ENCODE measurements around the gene HAX1. TPM values are rescaled to one million over a fixed set of nuclear protein-coding genes. Genes with fewer than 3 reads are reported as not detected.
A peak's percentile ranks its signal among the peaks of the same experiment; 100 is the strongest.
"Not testable (repeated sequence)": the region's sequence is repeated elsewhere in the genome, so short reads cannot be mapped to it uniquely, and the experiment has no call there.

HAX1 gene
- total and polyA plus RNA-seq, 2 donors (not counting 1 experiment from before 2014, with no cell fraction given), result 89.9 to 152 TPM

DNA sequence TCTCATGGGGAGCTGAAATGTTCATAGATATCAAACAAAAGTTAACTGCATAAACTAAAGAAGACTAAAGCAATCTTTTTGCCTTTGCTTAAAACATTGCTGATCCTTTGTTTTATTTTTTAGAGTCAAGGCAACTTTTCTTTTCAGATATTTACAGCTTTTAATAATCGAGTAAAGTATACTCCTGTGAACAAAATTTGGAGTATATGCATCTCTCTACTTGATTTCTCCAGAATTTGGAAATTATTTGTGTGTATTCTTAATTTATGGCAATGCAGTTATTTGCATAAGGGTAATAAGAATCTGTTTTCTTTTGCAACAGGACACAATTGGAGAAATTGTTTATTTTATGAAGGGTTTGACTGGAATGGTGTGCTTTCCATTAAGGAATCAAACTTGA is 44.3 kb downstream of the HAX1 start:
- no peak overlapping the region for H2AFZ ChIP-seq (ENCODE audit: low read length)
- H3K27me3 ChIP-seq (ENCODE audit: control insufficient read depth, insufficient read depth, low read length), result no peaks in the 10 kb centered on the region
- no peak overlapping the region for H3K9ac ChIP-seq (ENCODE audit: insufficient read depth, low read length)
- H3K9me3 ChIP-seq (ENCODE audit: control insufficient read depth, insufficient read depth, low read depth, low read length), result no peaks in the 10 kb centered on the region
- no peaks in the 10 kb centered on the region for H3K36me3 ChIP-seq (ENCODE audit: control insufficient read depth, insufficient read depth, low read length)
- DNase-seq (ENCODE audit: low read depth in 2 of 2), result no peak
- no peak overlapping the region for H3K4me2 ChIP-seq (ENCODE audit: extremely low read depth, insufficient read depth, low read length)
- no peak overlapping the region for H3K27ac ChIP-seq (ENCODE audit: insufficient read depth, low read length)
- no peaks in the 10 kb centered on the region for H3K4me1 ChIP-seq (ENCODE audit: control insufficient read depth, extremely low read depth, insufficient read depth, low read length)
- TF ChIP-seq, protein P1, sequence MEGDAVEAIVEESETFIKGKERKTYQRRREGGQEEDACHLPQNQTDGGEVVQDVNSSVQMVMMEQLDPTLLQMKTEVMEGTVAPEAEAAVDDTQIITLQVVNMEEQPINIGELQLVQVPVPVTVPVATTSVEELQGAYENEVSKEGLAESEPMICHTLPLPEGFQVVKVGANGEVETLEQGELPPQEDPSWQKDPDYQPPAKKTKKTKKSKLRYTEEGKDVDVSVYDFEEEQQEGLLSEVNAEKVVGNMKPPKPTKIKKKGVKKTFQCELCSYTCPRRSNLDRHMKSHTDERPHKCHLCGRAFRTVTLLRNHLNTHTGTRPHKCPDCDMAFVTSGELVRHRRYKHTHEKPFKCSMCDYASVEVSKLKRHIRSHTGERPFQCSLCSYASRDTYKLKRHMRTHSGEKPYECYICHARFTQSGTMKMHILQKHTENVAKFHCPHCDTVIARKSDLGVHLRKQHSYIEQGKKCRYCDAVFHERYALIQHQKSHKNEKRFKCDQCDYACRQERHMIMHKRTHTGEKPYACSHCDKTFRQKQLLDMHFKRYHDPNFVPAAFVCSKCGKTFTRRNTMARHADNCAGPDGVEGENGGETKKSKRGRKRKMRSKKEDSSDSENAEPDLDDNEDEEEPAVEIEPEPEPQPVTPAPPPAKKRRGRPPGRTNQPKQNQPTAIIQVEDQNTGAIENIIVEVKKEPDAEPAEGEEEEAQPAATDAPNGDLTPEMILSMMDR (conservative IDR thresholded peaks at IDR 0.05 in 1 of 2, IDR thresholded peaks at IDR 0.05 in 1 of 2; ENCODE audit: low read depth in 1 of 2, low read length in 2 of 2), result no peak
- no peak for TF ChIP-seq EZH2 (IDR thresholded peaks at IDR 0.05; ENCODE audit: low read length, missing control alignments)
- H4K20me1 ChIP-seq (ENCODE audit: control insufficient read depth, extremely low read depth, insufficient read depth, low read length), result no peaks in the 10 kb centered on the region
- H3K4me3 ChIP-seq (replicated peaks in 1 of 4; ENCODE audit: control extremely low read depth in 1 of 4, insufficient read depth in 1 of 4, low read depth in 3 of 4, low read length in 4 of 4), result no peak overlapping the region
- no peaks in the 10 kb centered on the region for H3K79me2 ChIP-seq (ENCODE audit: control insufficient read depth, insufficient read depth, low read length)

- no peak overlapping the region for H3K4me3 ChIP-seq (replicated peaks in 1 of 4; ENCODE audit: control extremely low read depth in 1 of 4, insufficient read depth in 1 of 4, low read depth in 3 of 4, low read length in 4 of 4)
- H2AFZ ChIP-seq (ENCODE audit: low read length), result no peak overlapping the region
- H4K20me1 ChIP-seq (ENCODE audit: control insufficient read depth, extremely low read depth, insufficient read depth, low read length), result no peaks in the 10 kb centered on the region
- H3K9me3 ChIP-seq (ENCODE audit: control insufficient read depth, insufficient read depth, low read depth, low read length), result no peaks in the 10 kb centered on the region
- TF ChIP-seq, protein P1 (conservative IDR thresholded peaks at IDR 0.05 in 1 of 2, IDR thresholded peaks at IDR 0.05 in 1 of 2; ENCODE audit: low read depth in 1 of 2, low read length in 2 of 2), result no peak
- no peak for TF ChIP-seq EZH2 (IDR thresholded peaks at IDR 0.05; ENCODE audit: low read length, missing control alignments)
- DNase-seq (ENCODE audit: low read depth in 2 of 2), result no peak
- no peak overlapping the region for H3K27ac ChIP-seq (ENCODE audit: insufficient read depth, low read length)
- no peak overlapping the region for H3K9ac ChIP-seq (ENCODE audit: insufficient read depth, low read length)
- H3K4me2 ChIP-seq (ENCODE audit: extremely low read depth, insufficient read depth, low read length), result no peak overlapping the region
- H3K4me1 ChIP-seq (ENCODE audit: control insufficient read depth, extremely low read depth, insufficient read depth, low read length), result no peaks in the 10 kb centered on the region
- no peaks in the 10 kb centered on the region for H3K36me3 ChIP-seq (ENCODE audit: control insufficient read depth, insufficient read depth, low read length)
- no peaks in the 10 kb centered on the region for H3K79me2 ChIP-seq (ENCODE audit: control insufficient read depth, insufficient read depth, low read length)
- peaks cover 7% of the 10 kb centered on the region for H3K27me3 ChIP-seq (ENCODE audit: control insufficient read depth, insufficient read depth, low read length)
These were observed 46.0 kb downstream of the HAX1 start for GRCh38 chr1:154318386-154318785.

- peak in 1 of 2 donors; percentile 38 for DNase-seq (ENCODE audit: low read depth in 2 of 2)
- Histone ChIP-seq H3K27ac (ENCODE audit: insufficient read depth, low read length) (no peak within 1 kb of the TSS), H3K36me3 (ENCODE audit: control insufficient read depth, insufficient read depth, low read length) (no peaks in the 10 kb centered on the region), H4K20me1 (ENCODE audit: control insufficient read depth, extremely low read depth, insufficient read depth, low read length) (no peaks in the 10 kb centered on the region), H3K4me1 (ENCODE audit: control insufficient read depth, extremely low read depth, insufficient read depth, low read length) (peaks cover 2% of the 10 kb centered on the region), H3K9me3 (ENCODE audit: control insufficient read depth, insufficient read depth, low read depth, low read length) (no peaks in the 10 kb centered on the region), H3K79me2 (ENCODE audit: control insufficient read depth, insufficient read depth, low read length) (peaks cover 3% of the 10 kb centered on the region), H3K4me2 (ENCODE audit: extremely low read depth, insufficient read depth, low read length) (no peak within 1 kb of the TSS), H3K27me3 (ENCODE audit: control insufficient read depth, insufficient read depth, low read length) (peaks cover 7% of the 10 kb centered on the region), H2AFZ (ENCODE audit: low read length) (no peak within 1 kb of the TSS), H3K9ac (ENCODE audit: insufficient read depth, low read length) (no peak within 1 kb of the TSS), H3K4me3 (replicated peaks in 1 of 4; ENCODE audit: control extremely low read depth in 1 of 4, insufficient read depth in 1 of 4, low read depth in 3 of 4, low read length in 4 of 4) (no peak within 1 kb of the TSS)
- no peak for TF ChIP-seq EZH2 (IDR thresholded peaks at IDR 0.05; ENCODE audit: low read length, missing control alignments)
- TF ChIP-seq, protein P1 (conservative IDR thresholded peaks at IDR 0.05 in 1 of 2, IDR thresholded peaks at IDR 0.05 in 1 of 2; ENCODE audit: low read depth in 1 of 2, low read length in 2 of 2), result no peak
These were observed 48.6 kb downstream of the HAX1 start, which contains the start of gene AQP10 for GRCh38 chr1:154320882-154321608. AQP10 (plus strand) TSS chr1:154321093; CDS start chr1:154321156, 63 bp downstream.

DNA sequence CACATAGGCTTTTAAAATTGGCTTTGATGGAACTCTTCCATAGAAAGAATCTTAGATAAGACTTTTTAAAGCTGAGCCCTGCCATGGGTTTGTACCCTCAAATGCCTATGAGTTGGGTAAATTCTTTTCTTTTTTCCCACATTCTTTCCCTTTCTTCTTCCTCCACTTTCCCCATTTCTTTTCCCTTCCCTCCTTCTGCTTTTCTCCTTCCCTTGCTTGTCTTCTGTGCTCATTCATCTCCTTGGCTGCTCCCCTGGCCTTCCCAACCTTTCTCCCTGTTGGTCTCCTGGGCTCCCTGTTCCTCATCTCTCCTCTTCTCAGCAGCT is 49.1 kb downstream of the HAX1 start:
- not testable (repeated sequence) for DNase-seq (ENCODE audit: low read depth in 2 of 2); H3K27me3 ChIP-seq (ENCODE audit: control insufficient read depth, insufficient read depth, low read length); H3K27ac ChIP-seq (ENCODE audit: insufficient read depth, low read length); H3K4me1 ChIP-seq (ENCODE audit: control insufficient read depth, extremely low read depth, insufficient read depth, low read length); H3K36me3 ChIP-seq (ENCODE audit: control insufficient read depth, insufficient read depth, low read length); H2AFZ ChIP-seq (ENCODE audit: low read length); H3K4me3 ChIP-seq (replicated peaks in 1 of 4; ENCODE audit: control extremely low read depth in 1 of 4, insufficient read depth in 1 of 4, low read depth in 3 of 4, low read length in 4 of 4); H3K9ac ChIP-seq (ENCODE audit: insufficient read depth, low read length); H4K20me1 ChIP-seq (ENCODE audit: control insufficient read depth, extremely low read depth, insufficient read depth, low read length); H3K79me2 ChIP-seq (ENCODE audit: control insufficient read depth, insufficient read depth, low read length); H3K4me2 ChIP-seq (ENCODE audit: extremely low read depth, insufficient read depth, low read length); H3K9me3 ChIP-seq (ENCODE audit: control insufficient read depth, insufficient read depth, low read depth, low read length)
